HG02870 (cell line): ENCODE measurements around the gene PDRG1.

ENCODE experiments used
- ATAC-seq: cut with Tn5 transposase; IDR thresholded peaks from one replicate; pipeline ENCODE4 v1.9.1; 2021; ENCODE audit warnings: mild to moderate bottlenecking, moderate library complexity; ENCODE audit not compliant: unreplicated experiment

PDRG1 gene

GRCh38 chr20:31967830-31968249, 16.0 kb upstream of the PDRG1 start, which contains the start of gene XKR7:
Gene XKR7 (plus strand): TSS chr20:31968151. CDS start chr20:31968176, 25 bp downstream.
- no peak for ATAC-seq

- ATAC-seq = no peak
Measured at GRCh38 chr20:31966991-31967655, 15.3 kb upstream of the PDRG1 start.

GRCh38 chr20:31963889-31964288, 12.0 kb upstream of the PDRG1 start:
- ATAC-seq = no peak

- no peak for ATAC-seq
Measured at GRCh38 chr20:31962761-31963160, 10.9 kb upstream of the PDRG1 start.

GRCh38 chr20:31956556-31957526, 5.0 kb upstream of the PDRG1 start:
- no peak for ATAC-seq

- no peak for ATAC-seq
Measured at GRCh38 chr20:31954500-31954899, 2.7 kb upstream of the PDRG1 start.

- ATAC-seq = no peak
Measured at GRCh38 chr20:31953556-31954148, 1.8 kb upstream of the PDRG1 start.

- ATAC-seq = no peak
Measured at GRCh38 chr20:31951203-31951529, 680 bp downstream of the PDRG1 start.

- ATAC-seq = no peak
Measured at GRCh38 chr20:31949877-31950646, 1.8 kb downstream of the PDRG1 start.

- ATAC-seq = no peak
Measured at GRCh38 chr20:31948008-31948407, 3.8 kb downstream of the PDRG1 start.

GRCh38 chr20:31945785-31946184, 6.1 kb downstream of the PDRG1 start:
- no peak for ATAC-seq

GRCh38 chr20:31945319-31945718, 6.5 kb downstream of the PDRG1 start:
- ATAC-seq = no peak

- ATAC-seq = no peak
Measured at GRCh38 chr20:31943052-31943471, 8.8 kb downstream of the PDRG1 start.

GRCh38 chr20:31939661-31940060, 12.2 kb downstream of the PDRG1 start:
- ATAC-seq = no peak

- no peak for ATAC-seq
Measured at GRCh38 chr20:31937820-31938219, 14.0 kb downstream of the PDRG1 start.

- no peak for ATAC-seq
Measured at GRCh38 chr20:31936420-31936819, 15.4 kb downstream of the PDRG1 start.

- ATAC-seq = no peak
Measured at GRCh38 chr20:31934968-31935764, 16.7 kb downstream of the PDRG1 start.

- no peak for ATAC-seq
Measured at GRCh38 chr20:31934491-31934890, 17.4 kb downstream of the PDRG1 start.

GRCh38 chr20:31933698-31934097, 18.1 kb downstream of the PDRG1 start:
- no peak for ATAC-seq

GRCh38 chr20:31930779-31931178, 21.1 kb downstream of the PDRG1 start:
- ATAC-seq = no peak
